Tibial artery (tissue), 4 donors: ENCODE data around the gene NTM.

Experiments
- DNase-seq, 2 donors: peaks; one replicate each; pipeline ENCODE4 v3.0.0-alpha.2; 2019
- H3K27ac ChIP-seq, 2 donors: fragments of 200-600 bp; sonication (generic) in 1 of 2; 1 replicate in 1 of 2; 2 replicates in 1 of 2; pipeline ENCODE4 v1.5.1; 2018 to 2019; ENCODE audit warnings: mild to moderate bottlenecking in 1 of 2
- H3K27me3 ChIP-seq, 2 donors: fragments of 200-600 bp; sonication (generic) in 1 of 2; one replicate each; pipeline versions ENCODE4 v1.5.1 to v1.6.0; 2016 to 2019
- H3K36me3 ChIP-seq, 3 donors: fragments of 200-600 bp; sonication (generic) in 2 of 3; one replicate each; pipeline ENCODE4 v1.5.1; 2016 to 2019; ENCODE audit warnings: mild to moderate bottlenecking in 2 of 3
- H3K4me1 ChIP-seq, 4 donors: fragments of 200-600 bp; sonication (generic) in 2 of 4; 1 replicate in 3 of 4; 2 replicates in 1 of 4; pipeline ENCODE4 v1.5.1; 2016 to 2019
- H3K4me3 ChIP-seq, 2 donors: fragments of 200-600 bp; sonication (generic) in 1 of 2; 1 replicate in 1 of 2; 2 replicates in 1 of 2; pipeline ENCODE4 v1.5.1; 2018 to 2019; ENCODE audit warnings: mild to moderate bottlenecking in 2 of 2
- H3K9me3 ChIP-seq, 3 donors: fragments of 200-600 bp; sonication (generic) in 1 of 3; one replicate each; pipeline ENCODE4 v1.5.1; 2016 to 2019
- intact Hi-C: fragments of 100-400 bp; cut with DNase I; formaldehyde crosslinking; loops from one replicate; pipeline ENCODE4 v1.15.0; 2023; ENCODE audit warnings: low total_unique reads
- TF ChIP-seq, protein P1 (sequence below), 2 experiments: fragments of 200-600 bp in 1 of 2; fragments of 450-650 bp in 1 of 2; IDR thresholded peaks; one replicate each; pipeline ENCODE4 v1.5.1; 2017 to 2019; ENCODE audit warnings: antibody characterized with exemption in 2 of 2, mild to moderate bottlenecking in 1 of 2, moderate library complexity in 1 of 2

Gene NTM

GRCh38 chr11:131884461-131885073 is 514.2 kb downstream of the NTM start:
- TF ChIP-seq, protein P1, sequence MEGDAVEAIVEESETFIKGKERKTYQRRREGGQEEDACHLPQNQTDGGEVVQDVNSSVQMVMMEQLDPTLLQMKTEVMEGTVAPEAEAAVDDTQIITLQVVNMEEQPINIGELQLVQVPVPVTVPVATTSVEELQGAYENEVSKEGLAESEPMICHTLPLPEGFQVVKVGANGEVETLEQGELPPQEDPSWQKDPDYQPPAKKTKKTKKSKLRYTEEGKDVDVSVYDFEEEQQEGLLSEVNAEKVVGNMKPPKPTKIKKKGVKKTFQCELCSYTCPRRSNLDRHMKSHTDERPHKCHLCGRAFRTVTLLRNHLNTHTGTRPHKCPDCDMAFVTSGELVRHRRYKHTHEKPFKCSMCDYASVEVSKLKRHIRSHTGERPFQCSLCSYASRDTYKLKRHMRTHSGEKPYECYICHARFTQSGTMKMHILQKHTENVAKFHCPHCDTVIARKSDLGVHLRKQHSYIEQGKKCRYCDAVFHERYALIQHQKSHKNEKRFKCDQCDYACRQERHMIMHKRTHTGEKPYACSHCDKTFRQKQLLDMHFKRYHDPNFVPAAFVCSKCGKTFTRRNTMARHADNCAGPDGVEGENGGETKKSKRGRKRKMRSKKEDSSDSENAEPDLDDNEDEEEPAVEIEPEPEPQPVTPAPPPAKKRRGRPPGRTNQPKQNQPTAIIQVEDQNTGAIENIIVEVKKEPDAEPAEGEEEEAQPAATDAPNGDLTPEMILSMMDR (IDR thresholded peaks at IDR 0.05), result no peak
- H3K27me3 ChIP-seq, result peaks cover 0 to 2% of the 10 kb centered on the region in 2 donors
- intact Hi-C loops, result no loop called here
- H3K4me1 ChIP-seq, result no peaks in the 10 kb centered on the region
- no peaks in the 10 kb centered on the region for H3K36me3 ChIP-seq
- no peaks in the 10 kb centered on the region for H3K9me3 ChIP-seq
- H3K27ac ChIP-seq, result no peak overlapping the region
- DNase-seq, result no peak
- H3K4me3 ChIP-seq, result no peak overlapping the region

GRCh38 chr11:131885431-131885830 is 515.0 kb downstream of the NTM start:
- TF ChIP-seq, protein P1 (IDR thresholded peaks at IDR 0.05), result no peak
- H3K36me3 ChIP-seq, result no peaks in the 10 kb centered on the region
- no peak for DNase-seq
- H3K4me1 ChIP-seq, result no peaks in the 10 kb centered on the region
- H3K27me3 ChIP-seq, result peaks cover 0 to 2% of the 10 kb centered on the region in 2 donors
- intact Hi-C loops, result no loop called here
- H3K27ac ChIP-seq, result no peak overlapping the region
- no peaks in the 10 kb centered on the region for H3K9me3 ChIP-seq
- H3K4me3 ChIP-seq, result no peak overlapping the region

GRCh38 chr11:131886201-131886600 is 515.8 kb downstream of the NTM start:
- TF ChIP-seq, protein P1 (IDR thresholded peaks at IDR 0.05), result no peak
- intact Hi-C loops, result no loop called here
- Histone ChIP-seq H3K4me3 (no peak overlapping the region), H3K27ac (no peak overlapping the region), H3K4me1 (no peaks in the 10 kb centered on the region), H3K27me3 (peaks cover 0 to 2% of the 10 kb centered on the region in 2 donors), H3K36me3 (no peaks in the 10 kb centered on the region), H3K9me3 (no peaks in the 10 kb centered on the region)
- no peak for DNase-seq

DNA sequence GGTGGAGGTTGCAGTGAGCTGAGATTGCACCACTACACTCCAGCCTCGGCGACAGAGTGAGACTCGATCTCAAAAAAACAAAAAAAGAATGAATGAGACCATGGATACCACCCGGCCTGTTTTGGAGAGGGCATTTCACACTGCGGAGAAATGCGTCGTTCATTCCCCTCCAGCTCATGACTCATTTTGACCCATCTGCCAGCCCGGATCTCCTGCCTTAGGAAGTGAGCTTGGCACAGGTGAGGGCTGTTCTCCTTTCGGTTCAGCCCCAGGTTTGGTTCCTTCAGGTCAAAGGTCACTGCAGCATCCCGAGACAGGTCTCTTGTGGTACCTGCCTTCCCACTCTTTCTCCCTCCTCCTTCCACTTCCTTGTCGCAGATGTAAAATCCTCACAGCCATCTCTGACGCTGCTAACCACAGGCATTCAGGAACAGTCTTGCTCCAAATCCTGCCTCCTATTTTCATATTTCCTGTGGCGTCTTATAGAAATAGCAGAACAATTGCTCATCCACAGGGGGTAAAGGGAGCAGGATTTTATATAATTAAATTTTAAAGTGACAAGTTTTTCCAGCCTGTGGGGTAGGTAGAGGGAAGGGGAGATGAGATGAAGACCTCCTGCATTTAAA is 517.9 kb downstream of the NTM start:
- Histone ChIP-seq H3K4me1 (no peaks in the 10 kb centered on the region), H3K4me3 (no peak overlapping the region), H3K36me3 (no peaks in the 10 kb centered on the region), H3K9me3 (no peaks in the 10 kb centered on the region), H3K27ac (no peak overlapping the region), H3K27me3 (peaks cover 0 to 2% of the 10 kb centered on the region in 2 donors)
- DNase-seq, result no peak
- TF ChIP-seq, protein P1 (IDR thresholded peaks at IDR 0.05), result no peak
- intact Hi-C loops, result no loop called here

DNA sequence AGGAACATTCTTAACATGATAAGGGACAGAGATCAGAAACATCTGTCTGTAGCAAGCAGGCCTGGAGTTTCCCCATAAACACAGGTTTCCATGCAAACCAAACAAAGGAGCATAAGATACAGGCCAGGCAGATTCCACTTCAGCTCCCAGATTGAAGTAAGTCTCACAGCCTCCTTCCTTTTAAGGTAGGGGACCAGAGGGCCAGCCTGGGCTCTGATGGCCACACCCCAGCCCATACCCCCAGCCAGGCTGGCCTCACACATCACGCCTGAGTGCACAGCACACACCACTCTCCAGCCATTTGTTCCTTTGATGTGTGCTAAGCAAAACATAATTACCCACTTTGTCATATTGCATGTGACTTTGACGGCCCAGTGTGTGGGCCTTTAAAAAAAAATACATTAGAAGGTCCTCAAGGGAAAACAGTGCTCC is 518.7 kb downstream of the NTM start:
- TF ChIP-seq, protein P1 (IDR thresholded peaks at IDR 0.05), result no peak
- Histone ChIP-seq H3K4me3 (no peak overlapping the region), H3K27me3 (peaks cover 0 to 2% of the 10 kb centered on the region in 2 donors), H3K9me3 (no peaks in the 10 kb centered on the region), H3K36me3 (no peaks in the 10 kb centered on the region), H3K4me1 (no peaks in the 10 kb centered on the region), H3K27ac (no peak overlapping the region)
- no peak for DNase-seq
- intact Hi-C loops, result no loop called here
